PC-9 (cell line): ENCODE results near the gene ZNF165. TPM values are rescaled to one million over a fixed set of nuclear protein-coding genes. Genes with fewer than 3 reads are reported as not detected.
"Not testable (repeated sequence)": the region's sequence is repeated elsewhere in the genome, so short reads cannot be mapped to it uniquely, and the experiment has no call there.

Source experiments
- BruUV-seq: library from RNA; stranded (reverse); fragments of 400-500 nt; replicated peaks from 2 replicates; lab custom pipeline; 2021; lab: Mats Ljungman, UMichigan
- CTCF ChIA-PET: fragments of 300-600 bp; sonication (Branson Sonifier 250); formaldehyde crosslinking; loops from one replicate; lab custom pipeline; 2022; ENCODE audit warnings: antibody characterized with exemption; lab: Charles Lee
- POLR2A ChIA-PET: fragments of 300-600 bp; sonication (Branson Sonifier 250); formaldehyde crosslinking; loops from one replicate; lab custom pipeline; 2022; ENCODE audit warnings: antibody characterized with exemption; ENCODE audit not compliant: unreplicated experiment; lab: Charles Lee
- DNase-seq, 2 experiments: peaks; one replicate each; pipeline versions ENCODE4 v3.0.0 to v3.0.0-alpha.2; 2015 to 2022; ENCODE audit warnings: mixed read lengths in 1 of 2
- H2AFZ ChIP-seq: fragments of 200-600 bp; sonication (generic); 2 replicates; pipeline ENCODE4 v1.8.1; 2017; ENCODE audit warnings: antibody characterized with exemption
- H3F3A ChIP-seq: fragments of 200-600 bp; sonication (generic); 2 replicates; pipeline ENCODE4 v1.8.1; 2017; ENCODE audit warnings: antibody characterized with exemption, mild to moderate bottlenecking, low read depth; ENCODE audit not compliant: insufficient read depth
- H3K27ac ChIP-seq: fragments of 200-600 bp; sonication (generic); 2 replicates; pipeline ENCODE4 v1.6.1; 2016; ENCODE audit warnings: mixed run types
- H3K27me3 ChIP-seq: fragments of 200-600 bp; sonication (generic); 2 replicates; pipeline ENCODE4 v1.6.1; 2016; ENCODE audit warnings: low read depth, mixed run types; ENCODE audit not compliant: insufficient read depth
- H3K36me3 ChIP-seq: fragments of 200-600 bp; sonication (generic); 2 replicates; pipeline ENCODE4 v1.6.1; 2016; ENCODE audit warnings: low read depth, mixed run types
- H3K4me1 ChIP-seq: fragments of 200-600 bp; sonication (generic); replicated peaks from 2 replicates; pipeline ENCODE4 v1.6.1; 2016; ENCODE audit warnings: mixed run types; ENCODE audit not compliant: insufficient read depth
- H3K4me2 ChIP-seq: fragments of 200-600 bp; sonication (generic); 2 replicates; pipeline ENCODE4 v1.6.1; 2017; ENCODE audit warnings: mixed run types
- H3K4me3 ChIP-seq: fragments of 200-600 bp; sonication (generic); 2 replicates; pipeline ENCODE4 v1.6.1; 2016; ENCODE audit warnings: mixed run types
- H3K79me2 ChIP-seq: fragments of 200-600 bp; sonication (generic); 2 replicates; pipeline ENCODE4 v1.6.1; 2017; ENCODE audit warnings: low read depth, mixed run types
- H3K9me2 ChIP-seq: fragments of 200-600 bp; sonication (generic); 2 replicates; pipeline ENCODE4 v1.8.1; 2017; ENCODE audit warnings: mild to moderate bottlenecking; ENCODE audit not compliant: insufficient read depth
- H3K9me3 ChIP-seq: fragments of 200-600 bp; sonication (generic); 2 replicates; pipeline ENCODE4 v1.8.1; 2016; ENCODE audit warnings: low read depth; ENCODE audit not compliant: insufficient read depth
- H4K20me1 ChIP-seq: fragments of 200-600 bp; sonication (generic); 2 replicates; pipeline ENCODE4 v1.8.1; 2017; ENCODE audit not compliant: insufficient read depth
- CTCF ChIP-seq: fragments of 200-600 bp; sonication (generic); conservative IDR thresholded peaks from 2 replicates; pipeline ENCODE4 v1.6.1; 2017; ENCODE audit warnings: mixed run types, antibody characterized with exemption, mild to moderate bottlenecking, moderate library complexity
- EZH2 ChIP-seq: fragments of 200-600 bp; sonication (generic); IDR thresholded peaks from 2 replicates; pipeline ENCODE4 v1.8.0; 2017; ENCODE audit warnings: antibody characterized with exemption, low read depth
- intact Hi-C: fragments of 100-400 bp; cut with micrococcal nuclease; formaldehyde crosslinking; loops from one replicate; pipeline ENCODE4 v1.10.0; 2022; ENCODE audit not compliant: unreplicated experiment
- total RNA-seq: library from RNA; stranded (reverse); gene quantifications from 2 replicates; pipeline ENCODE4 v1.2.3, GENCODE V29; 2021

Gene ZNF165
- total RNA-seq, 1 experiment from 2014 or later = 12.6 TPM

- no peaks in the 10 kb centered on the region for H3K36me3 ChIP-seq
- H3K9me2 ChIP-seq = no peaks in the 10 kb centered on the region; the same call in none of the 2 replicates
- no peak overlapping the region for H3K4me2 ChIP-seq
- peaks cover 2% of the 10 kb centered on the region; the same call in 1 of the 2 replicates for H3K27me3 ChIP-seq
- no peak overlapping the region for H3K27ac ChIP-seq
- no peak overlapping the region for H2AFZ ChIP-seq
- H3K79me2 ChIP-seq = no peaks in the 10 kb centered on the region
- intact Hi-C loops = no loop called here
- ChIA-PET POLR2A (no interaction called here), CTCF (no interaction called here)
- H3K9me3 ChIP-seq = no peaks in the 10 kb centered on the region
- BruUV-seq = no TSS peak
- H3K4me1 ChIP-seq = no peaks in the 10 kb centered on the region
- TF ChIP-seq CTCF (no peak), EZH2 (no peak)
- H3K4me3 ChIP-seq = no peak overlapping the region
- H4K20me1 ChIP-seq = no peaks in the 10 kb centered on the region
- no peaks in the 10 kb centered on the region for H3F3A ChIP-seq
- DNase-seq = no peak
These were observed 16.1 kb upstream of the ZNF165 start for GRCh38 chr6:28064272-28064671.

- Histone ChIP-seq H3K27ac (no peak overlapping the region), H3K4me3 (no peak overlapping the region), H2AFZ (no peak overlapping the region), H3K36me3 (no peaks in the 10 kb centered on the region; the same call in 1 of the 2 replicates), H3K9me2 (no peaks in the 10 kb centered on the region), H3K4me1 (no peaks in the 10 kb centered on the region), H3K79me2 (no peaks in the 10 kb centered on the region), H3F3A (no peaks in the 10 kb centered on the region), H3K27me3 (peaks cover 2% of the 10 kb centered on the region; the same call in 1 of the 2 replicates), H4K20me1 (no peaks in the 10 kb centered on the region), H3K4me2 (no peak overlapping the region), H3K9me3 (no peaks in the 10 kb centered on the region)
- ChIA-PET CTCF (no interaction called here), POLR2A (no interaction called here)
- no TSS peak for BruUV-seq
- no peak for DNase-seq
- intact Hi-C loops = no loop called here
- TF ChIP-seq CTCF (no peak), EZH2 (no peak)
These were observed 12.3 kb upstream of the ZNF165 start for GRCh38 chr6:28068067-28068466.

GRCh38 chr6:28070968-28071367 lies 9.4 kb upstream of the ZNF165 start:
- DNase-seq, H4K20me1 ChIP-seq, H3K9me3 ChIP-seq, BruUV-seq, H3K79me2 ChIP-seq, intact Hi-C loops, H3F3A ChIP-seq, POLR2A ChIA-PET, H3K27me3 ChIP-seq, CTCF ChIA-PET, H3K36me3 ChIP-seq, H3K4me2 ChIP-seq, H3K4me3 ChIP-seq, H3K9me2 ChIP-seq, H3K27ac ChIP-seq, H3K4me1 ChIP-seq, H2AFZ ChIP-seq: not testable (repeated sequence)

GRCh38 chr6:28078050-28078449 lies 2.3 kb upstream of the ZNF165 start:
- Histone ChIP-seq H3F3A (peaks cover 15% of the 10 kb centered on the region; the same call in 1 of the 2 replicates), H3K4me1 (peaks cover 15% of the 10 kb centered on the region; the same call in 1 of the 2 replicates), H3K4me2 (no peak overlapping the region), H3K27me3 (no peaks in the 10 kb centered on the region), H2AFZ (no peak overlapping the region), H3K9me2 (no peaks in the 10 kb centered on the region), H3K27ac (no peak overlapping the region), H3K4me3 (no peak overlapping the region), H4K20me1 (no peaks in the 10 kb centered on the region), H3K36me3 (no peaks in the 10 kb centered on the region), H3K9me3 (no peaks in the 10 kb centered on the region), H3K79me2 (peaks cover 22% of the 10 kb centered on the region)
- no TSS peak for BruUV-seq
- ChIA-PET POLR2A (no interaction called here), CTCF (no interaction called here)
- no peak for DNase-seq
- intact Hi-C loops = no loop called here
- TF ChIP-seq EZH2 = no peak
- TF ChIP-seq CTCF = no peak
